Calu3 (cell line): Measurements from ENCODE around the gene MYBPH. TPM values are rescaled to one million over a fixed set of nuclear protein-coding genes. Genes with fewer than 3 reads are reported as not detected.

Experiments used
- BruUV-seq: library from RNA; stranded (reverse); fragments of 400-500 nt; replicated peaks from 2 replicates; lab custom pipeline; 2021; lab: Mats Ljungman, UMichigan
- CTCF ChIA-PET: fragments of 300-600 bp; sonication (Branson Sonifier 250); formaldehyde crosslinking; loops from one replicate; lab custom pipeline; 2022; ENCODE audit warnings: antibody characterized with exemption; lab: Charles Lee
- DNase-seq: peaks from one replicate; pipeline ENCODE4 v3.0.0; 2022
- H3K27ac Mint-ChIP-seq: one replicate; pipeline ENCODE4 v1.8.0; 2022; ENCODE audit warnings: mixed read lengths; ENCODE audit not compliant: unreplicated experiment
- H3K27me3 Mint-ChIP-seq: one replicate; pipeline ENCODE4 v1.8.0; 2022; ENCODE audit warnings: mixed read lengths; ENCODE audit not compliant: unreplicated experiment
- H3K36me3 Mint-ChIP-seq: one replicate; pipeline ENCODE4 v1.8.0; 2022; ENCODE audit warnings: mild to moderate bottlenecking, moderate library complexity, mixed read lengths; ENCODE audit not compliant: insufficient read depth, unreplicated experiment
- H3K4me1 Mint-ChIP-seq: one replicate; pipeline ENCODE4 v1.8.0; 2022; ENCODE audit warnings: mild to moderate bottlenecking, low read depth, mixed read lengths; ENCODE audit not compliant: unreplicated experiment
- H3K4me3 Mint-ChIP-seq: one replicate; pipeline ENCODE4 v1.8.0; 2022; ENCODE audit warnings: mild to moderate bottlenecking, low read depth, moderate library complexity, mixed read lengths; ENCODE audit not compliant: unreplicated experiment
- H3K9me3 Mint-ChIP-seq: one replicate; pipeline ENCODE4 v1.8.0; 2022; ENCODE audit warnings: low read depth, mixed read lengths; ENCODE audit not compliant: unreplicated experiment
- CTCF ChIP-seq: fragments of 200-600 bp; IDR thresholded peaks from one replicate; pipeline ENCODE4 v1.8.0; 2022; ENCODE audit warnings: antibody characterized with exemption; ENCODE audit not compliant: unreplicated experiment
- intact Hi-C: fragments of 100-400 bp; cut with micrococcal nuclease; formaldehyde crosslinking; loops from one replicate; pipeline ENCODE4 v1.10.0; 2022; ENCODE audit not compliant: unreplicated experiment
- total RNA-seq: library from RNA; stranded (reverse); gene quantifications from 2 replicates; pipeline ENCODE4 v1.2.3, GENCODE V29; 2022

MYBPH gene
- total RNA-seq, 1 experiment from 2014 or later = not detected

GRCh38 chr1:203168256-203168786 lies 7.3 kb downstream of the MYBPH start:
- Mint-ChIP-seq H3K4me3 (no peak overlapping the region), H3K27ac (no peak overlapping the region), H3K9me3 (no peaks in the 10 kb centered on the region), H3K36me3 (no peaks in the 10 kb centered on the region), H3K27me3 (peaks cover 72% of the 10 kb centered on the region), H3K4me1 (peaks cover 7% of the 10 kb centered on the region)
- DNase-seq = no peak
- CTCF ChIA-PET = interaction anchor here (0.6 to 1.3 kb wide), 3 partner anchors 48 to 85 kb away, joined by 3 to 4 read pairs (median 4); no protein-coding TSS in a partner anchor
- no TSS peak for BruUV-seq
- no peak for TF ChIP-seq CTCF
- intact Hi-C loops = no loop called here

- intact Hi-C loops = no loop called here
- H3K4me3 Mint-ChIP-seq = no peak overlapping the region
- CTCF ChIA-PET = interaction anchor here (0.9 kb wide), 1 partner anchor 48 kb away, joined by 4 read pairs; no protein-coding TSS in a partner anchor
- H3K9me3 Mint-ChIP-seq = no peaks in the 10 kb centered on the region
- no peak overlapping the region for H3K27ac Mint-ChIP-seq
- BruUV-seq = no TSS peak
- H3K36me3 Mint-ChIP-seq = no peaks in the 10 kb centered on the region
- H3K4me1 Mint-ChIP-seq = peaks cover 7% of the 10 kb centered on the region
- no peak for TF ChIP-seq CTCF
- peaks cover 75% of the 10 kb centered on the region for H3K27me3 Mint-ChIP-seq
- DNase-seq = no peak
Observed at GRCh38 chr1:203167913-203168200, 7.8 kb downstream of the MYBPH start.

GRCh38 chr1:203167026-203167912 lies 8.4 kb downstream of the MYBPH start:
- no peaks in the 10 kb centered on the region for H3K36me3 Mint-ChIP-seq

More at GRCh38 chr1:203167026-203167912, 8.4 kb downstream of the MYBPH start:
- peaks cover 7% of the 10 kb centered on the region for H3K4me1 Mint-ChIP-seq
- DNase-seq = no peak
- BruUV-seq = no TSS peak
- no peaks in the 10 kb centered on the region for H3K9me3 Mint-ChIP-seq
- intact Hi-C loops = no loop called here
- H3K27me3 Mint-ChIP-seq = peaks cover 81% of the 10 kb centered on the region
- CTCF ChIA-PET = interaction anchor here (0.9 to 2.2 kb wide), 12 partner anchors 10 to 128 kb away, joined by 4 to 18 read pairs (median 4); partner anchors contain the start of gene ADORA1
- no peak overlapping the region for H3K27ac Mint-ChIP-seq
- TF ChIP-seq CTCF = no peak
- H3K4me3 Mint-ChIP-seq = no peak overlapping the region
